ENCODE data around the gene ARPC5L.
"Not testable (repeated sequence)": the region's sequence is repeated elsewhere in the genome, so short reads cannot be mapped to it uniquely, and the experiment has no call there.

ARPC5L gene

GRCh38 chr9:124899845-124900244, 37.9 kb downstream of the ARPC5L start:
- H3K9ac ChIP-seq (ENCODE audit: low read length), result no peak overlapping the region
- peaks cover 20% of the 10 kb centered on the region for H3K36me3 ChIP-seq (ENCODE audit: control insufficient read depth, insufficient read depth, low read length)
- no peak overlapping the region for H3K4me3 ChIP-seq (ENCODE audit: low read depth, low read length)

GRCh38 chr9:124906966-124907365, 45.0 kb downstream of the ARPC5L start:
- no peaks in the 10 kb centered on the region for H3K27me3 ChIP-seq (ENCODE audit: control insufficient read depth, insufficient read depth, low read length)
- H3K27ac ChIP-seq (ENCODE audit: low read depth, low read length), result no peak overlapping the region
- H3K36me3 ChIP-seq (ENCODE audit: control insufficient read depth, insufficient read depth, low read length), result peaks cover 16% of the 10 kb centered on the region
- no peaks in the 10 kb centered on the region for H3K4me1 ChIP-seq (ENCODE audit: control insufficient read depth, insufficient read depth, low read length)
- no peak overlapping the region for H3K9ac ChIP-seq (ENCODE audit: low read length)
- no peaks in the 10 kb centered on the region for H3K9me3 ChIP-seq (ENCODE audit: control insufficient read depth, insufficient read depth, low read depth, low read length)
- H3K4me3 ChIP-seq (ENCODE audit: low read depth, low read length), result no peak overlapping the region

More at GRCh38 chr9:124899845-124900244, 37.9 kb downstream of the ARPC5L start:
- Histone ChIP-seq H3K27ac (ENCODE audit: low read depth, low read length) (no peak overlapping the region), H3K9me3 (ENCODE audit: control insufficient read depth, insufficient read depth, low read depth, low read length) (no peaks in the 10 kb centered on the region), H3K4me1 (ENCODE audit: control insufficient read depth, insufficient read depth, low read length) (no peaks in the 10 kb centered on the region), H3K27me3 (ENCODE audit: control insufficient read depth, insufficient read depth, low read length) (no peaks in the 10 kb centered on the region)

- peaks cover 19% of the 10 kb centered on the region for H3K36me3 ChIP-seq (ENCODE audit: control insufficient read depth, insufficient read depth, low read length)
- no peaks in the 10 kb centered on the region for H3K9me3 ChIP-seq (ENCODE audit: control insufficient read depth, insufficient read depth, low read depth, low read length)
- H3K4me3 ChIP-seq (ENCODE audit: low read depth, low read length), result no peak overlapping the region
- H3K27me3 ChIP-seq (ENCODE audit: control insufficient read depth, insufficient read depth, low read length), result no peaks in the 10 kb centered on the region
- no peak overlapping the region for H3K9ac ChIP-seq (ENCODE audit: low read length)
- H3K27ac ChIP-seq (ENCODE audit: low read depth, low read length), result no peak overlapping the region
- no peaks in the 10 kb centered on the region for H3K4me1 ChIP-seq (ENCODE audit: control insufficient read depth, insufficient read depth, low read length)
Measured at GRCh38 chr9:124908098-124908497, 46.2 kb downstream of the ARPC5L start.

GRCh38 chr9:124911766-124912165, 49.8 kb downstream of the ARPC5L start:
- no peaks in the 10 kb centered on the region for H3K9me3 ChIP-seq (ENCODE audit: control insufficient read depth, insufficient read depth, low read depth, low read length)
- peaks cover 19% of the 10 kb centered on the region for H3K36me3 ChIP-seq (ENCODE audit: control insufficient read depth, insufficient read depth, low read length)
- no peaks in the 10 kb centered on the region for H3K4me1 ChIP-seq (ENCODE audit: control insufficient read depth, insufficient read depth, low read length)
- no peaks in the 10 kb centered on the region for H3K27me3 ChIP-seq (ENCODE audit: control insufficient read depth, insufficient read depth, low read length)
- no peak overlapping the region for H3K4me3 ChIP-seq (ENCODE audit: low read depth, low read length)
- H3K9ac ChIP-seq (ENCODE audit: low read length), result no peak overlapping the region
- no peak overlapping the region for H3K27ac ChIP-seq (ENCODE audit: low read depth, low read length)

GRCh38 chr9:124913378-124913777, 51.4 kb downstream of the ARPC5L start:
- Histone ChIP-seq H3K4me3 (ENCODE audit: low read depth, low read length) (no peak overlapping the region), H3K27me3 (ENCODE audit: control insufficient read depth, insufficient read depth, low read length) (no peaks in the 10 kb centered on the region), H3K9ac (ENCODE audit: low read length) (no peak overlapping the region), H3K36me3 (ENCODE audit: control insufficient read depth, insufficient read depth, low read length) (peaks cover 19% of the 10 kb centered on the region), H3K27ac (ENCODE audit: low read depth, low read length) (no peak overlapping the region), H3K9me3 (ENCODE audit: control insufficient read depth, insufficient read depth, low read depth, low read length) (no peaks in the 10 kb centered on the region), H3K4me1 (ENCODE audit: control insufficient read depth, insufficient read depth, low read length) (no peaks in the 10 kb centered on the region)

GRCh38 chr9:124914753-124915405, 52.9 kb downstream of the ARPC5L start:
- Histone ChIP-seq H3K36me3 (ENCODE audit: control insufficient read depth, insufficient read depth, low read length) (peaks cover 24% of the 10 kb centered on the region), H3K9me3 (ENCODE audit: control insufficient read depth, insufficient read depth, low read depth, low read length) (no peaks in the 10 kb centered on the region), H3K9ac (ENCODE audit: low read length) (no peak overlapping the region), H3K27ac (ENCODE audit: low read depth, low read length) (no peak overlapping the region), H3K27me3 (ENCODE audit: control insufficient read depth, insufficient read depth, low read length) (no peaks in the 10 kb centered on the region), H3K4me3 (ENCODE audit: low read depth, low read length) (no peak overlapping the region), H3K4me1 (ENCODE audit: control insufficient read depth, insufficient read depth, low read length) (no peaks in the 10 kb centered on the region)

GRCh38 chr9:124920394-124920793, 58.5 kb downstream of the ARPC5L start:
- not testable (repeated sequence) for H3K9me3 ChIP-seq (ENCODE audit: control insufficient read depth, insufficient read depth, low read depth, low read length); H3K4me1 ChIP-seq (ENCODE audit: control insufficient read depth, insufficient read depth, low read length); H3K27me3 ChIP-seq (ENCODE audit: control insufficient read depth, insufficient read depth, low read length); H3K4me3 ChIP-seq (ENCODE audit: low read depth, low read length); H3K9ac ChIP-seq (ENCODE audit: low read length); H3K27ac ChIP-seq (ENCODE audit: low read depth, low read length)
- H3K36me3 ChIP-seq (ENCODE audit: control insufficient read depth, insufficient read depth, low read length), result peaks cover 21% of the 10 kb centered on the region
